HG03575 (cell line): ENCODE data around the gene EPC2.

Source experiments
- ATAC-seq: cut with Tn5 transposase; IDR thresholded peaks from one replicate; pipeline ENCODE4 v1.9.1; 2021; ENCODE audit not compliant: unreplicated experiment, insufficient number of reproducible peaks, low FRiP score; ENCODE audit errors: extremely low read depth

Gene EPC2, protein sequence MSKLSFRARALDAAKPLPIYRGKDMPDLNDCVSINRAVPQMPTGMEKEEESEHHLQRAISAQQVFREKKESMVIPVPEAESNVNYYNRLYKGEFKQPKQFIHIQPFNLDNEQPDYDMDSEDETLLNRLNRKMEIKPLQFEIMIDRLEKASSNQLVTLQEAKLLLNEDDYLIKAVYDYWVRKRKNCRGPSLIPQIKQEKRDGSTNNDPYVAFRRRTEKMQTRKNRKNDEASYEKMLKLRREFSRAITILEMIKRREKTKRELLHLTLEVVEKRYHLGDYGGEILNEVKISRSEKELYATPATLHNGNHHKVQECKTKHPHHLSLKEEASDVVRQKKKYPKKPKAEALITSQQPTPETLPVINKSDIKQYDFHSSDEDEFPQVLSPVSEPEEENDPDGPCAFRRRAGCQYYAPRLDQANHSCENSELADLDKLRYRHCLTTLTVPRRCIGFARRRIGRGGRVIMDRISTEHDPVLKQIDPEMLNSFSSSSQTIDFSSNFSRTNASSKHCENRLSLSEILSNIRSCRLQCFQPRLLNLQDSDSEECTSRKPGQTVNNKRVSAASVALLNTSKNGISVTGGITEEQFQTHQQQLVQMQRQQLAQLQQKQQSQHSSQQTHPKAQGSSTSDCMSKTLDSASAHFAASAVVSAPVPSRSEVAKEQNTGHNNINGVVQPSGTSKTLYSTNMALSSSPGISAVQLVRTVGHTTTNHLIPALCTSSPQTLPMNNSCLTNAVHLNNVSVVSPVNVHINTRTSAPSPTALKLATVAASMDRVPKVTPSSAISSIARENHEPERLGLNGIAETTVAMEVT

DNA sequence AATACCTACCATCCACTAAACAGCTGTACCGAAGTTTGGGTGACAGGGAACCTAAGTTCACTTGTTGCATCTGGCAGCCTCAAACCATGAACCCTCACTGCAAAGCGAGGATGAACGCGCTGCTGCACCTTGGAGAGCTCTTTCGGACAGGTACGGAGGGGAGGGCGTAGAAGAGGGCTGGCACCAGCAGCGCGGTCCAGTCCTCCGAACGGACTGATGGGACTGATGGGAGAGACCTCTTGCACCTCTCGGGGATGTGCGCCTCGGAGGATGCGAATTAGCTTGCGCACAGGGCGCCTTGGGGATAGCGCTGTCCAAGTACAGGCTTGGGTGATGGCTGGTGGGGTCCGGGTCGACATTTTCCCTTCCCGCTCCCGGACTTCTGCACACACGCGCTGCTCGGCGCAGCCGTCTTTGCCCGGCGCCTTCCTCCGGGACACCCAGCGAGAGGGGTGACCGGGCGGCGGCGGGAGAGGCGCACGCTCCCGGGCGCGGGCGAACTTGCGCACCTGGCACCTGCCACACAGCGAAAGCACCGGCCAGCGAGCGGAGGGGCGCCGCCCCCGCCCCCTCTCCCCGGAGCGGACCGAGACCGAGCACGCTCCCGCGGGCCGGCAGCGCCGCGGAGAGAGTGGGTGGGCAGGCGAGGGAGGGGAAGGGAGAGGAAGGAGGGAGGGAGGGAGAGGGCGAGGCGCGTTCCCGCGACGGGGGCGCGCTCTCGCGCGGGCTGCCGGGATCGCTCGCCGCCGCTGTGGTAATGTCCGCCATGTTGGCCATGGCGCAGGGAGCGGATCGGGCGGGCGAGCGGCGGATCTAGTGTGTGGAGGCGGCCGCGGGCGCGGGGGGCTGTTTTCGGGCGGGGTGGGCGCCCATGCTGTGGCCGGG, at the start of gene EPC2:
TSS of gene EPC2 (plus strand) at position 754 of the 885 bp plus-strand sequence. CDS start 267 bp downstream, outside the sequence.
- ATAC-seq = no peak

DNA sequence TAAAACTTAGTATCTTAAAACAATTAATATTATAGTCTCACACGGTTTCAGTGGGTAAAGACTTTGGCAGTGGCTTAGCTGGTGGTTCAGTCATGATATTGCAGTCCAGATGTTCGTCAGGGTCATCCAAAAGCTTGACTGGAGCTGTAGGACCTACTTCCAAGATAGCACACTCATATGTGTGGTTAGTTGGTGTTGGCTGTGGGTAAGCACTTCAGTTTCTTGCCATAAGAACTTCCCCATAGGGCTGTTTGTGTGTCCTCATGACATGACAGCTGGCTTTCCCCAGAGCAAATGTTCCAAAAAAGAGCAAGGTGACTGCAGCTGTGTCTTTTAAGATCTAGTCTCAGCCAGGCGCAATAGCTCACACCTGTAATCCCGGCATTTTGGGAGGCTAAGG, 48.5 kb upstream of the EPC2 start:
- ATAC-seq = no peak

DNA sequence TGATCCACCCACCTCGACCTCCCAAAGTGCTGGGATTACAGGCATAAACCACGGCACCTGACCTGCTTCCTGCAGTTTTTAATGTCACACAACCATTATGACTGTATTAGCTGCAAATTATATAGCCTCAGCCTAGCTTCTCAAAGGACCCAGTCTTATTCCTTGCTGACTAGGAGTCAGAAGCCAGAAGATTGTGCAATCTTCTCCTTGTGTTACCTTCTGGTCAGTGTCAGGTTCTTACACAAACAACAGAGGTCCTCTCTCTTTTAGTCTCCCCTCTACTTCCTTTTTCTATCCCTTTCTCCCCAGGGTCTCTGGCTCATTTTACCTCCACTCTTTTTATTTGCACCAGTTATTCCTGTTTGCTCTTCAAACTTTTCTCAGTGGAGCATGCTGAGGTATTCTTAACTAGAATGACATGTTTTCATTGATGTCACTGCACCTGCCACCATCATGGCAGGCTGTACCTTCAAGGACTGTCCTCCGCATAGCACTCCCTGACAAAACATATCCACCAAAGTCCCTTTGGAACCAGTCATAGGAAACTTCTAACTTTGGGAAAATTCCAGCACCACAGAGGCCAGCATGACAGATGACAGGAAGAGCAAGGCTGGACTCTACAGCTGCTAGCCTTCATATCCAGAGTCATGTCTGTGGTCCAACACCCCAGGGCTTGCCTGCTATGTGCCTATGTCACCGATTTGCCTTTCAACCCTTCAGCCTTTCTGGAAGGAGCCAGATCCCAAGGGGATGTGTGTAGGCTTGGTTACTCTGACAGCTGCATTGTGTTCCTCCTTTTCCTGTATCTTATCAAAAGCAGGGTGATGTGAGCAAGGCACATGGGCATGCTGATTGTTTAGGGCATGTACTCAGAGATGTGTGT, 45.2 kb upstream of the EPC2 start:
- no peak for ATAC-seq

DNA sequence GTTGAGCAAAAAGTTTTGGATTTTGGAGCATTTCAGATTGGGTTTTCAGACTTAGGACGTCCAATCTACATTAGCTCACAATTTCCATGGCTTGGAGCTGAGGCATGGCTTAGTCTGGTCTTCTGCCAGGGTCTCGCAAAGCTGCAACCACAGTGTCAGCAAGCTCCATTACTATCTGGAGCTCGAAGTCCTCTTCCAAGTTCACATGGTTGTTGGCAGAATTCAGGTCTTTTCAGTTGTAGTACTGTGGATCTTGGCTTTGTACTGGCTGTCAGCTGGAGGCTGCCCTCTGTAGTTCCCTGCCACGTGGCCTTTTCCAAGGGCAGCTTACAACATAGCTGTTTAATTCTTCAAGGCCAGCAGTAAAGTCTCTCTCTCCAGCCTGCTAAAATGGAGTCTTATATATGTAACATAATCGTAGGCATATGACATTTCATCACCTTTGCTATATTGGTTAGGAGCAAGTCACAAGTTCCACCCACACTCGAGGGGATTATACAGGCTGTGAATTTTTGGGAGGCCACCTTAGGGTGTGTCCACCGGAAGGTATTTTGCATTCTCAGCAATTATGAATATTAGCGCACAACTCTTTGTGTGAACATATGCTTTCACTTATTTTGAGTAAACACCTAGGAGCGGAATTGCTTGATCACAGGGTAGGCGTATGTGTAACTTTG, 41.5 kb upstream of the EPC2 start:
- ATAC-seq = no peak

DNA sequence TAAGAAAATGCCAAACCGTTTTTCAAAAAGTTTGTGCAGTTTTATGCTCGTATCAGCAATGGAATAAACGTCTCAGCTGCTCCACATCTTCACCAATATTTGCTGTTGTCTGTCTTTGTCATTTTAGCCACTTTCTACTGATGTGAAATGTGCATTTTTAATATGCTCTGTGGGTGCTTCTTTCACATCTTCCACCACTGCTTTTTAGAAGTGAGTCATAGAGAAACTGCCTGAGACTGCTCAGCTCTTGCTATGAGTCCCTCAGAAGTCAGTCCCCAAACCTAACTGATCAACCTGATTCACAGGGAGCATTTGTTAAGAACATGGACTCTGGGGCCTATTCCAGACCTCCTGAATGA, 41.0 kb upstream of the EPC2 start:
- peak; percentile 97 for ATAC-seq

DNA sequence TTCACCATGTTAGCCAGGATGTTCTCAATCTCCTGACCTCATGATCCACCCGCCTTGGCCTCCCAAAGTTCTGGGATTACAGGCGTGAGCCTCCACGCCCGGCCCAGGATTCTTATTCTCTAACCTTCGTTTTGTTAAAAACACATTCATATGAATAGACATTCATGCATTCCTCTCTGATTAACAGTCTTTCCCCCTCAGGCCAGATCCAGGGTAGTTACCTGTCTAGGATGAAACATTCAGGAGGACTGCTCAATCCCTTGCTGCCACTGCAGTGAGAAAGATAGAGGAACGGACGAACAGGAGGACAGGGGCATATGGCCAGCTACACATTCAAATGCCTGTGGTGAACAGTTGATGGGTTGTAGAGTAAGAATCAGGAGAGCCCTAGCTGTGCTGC, 39.6 kb upstream of the EPC2 start:
- ATAC-seq = no peak

DNA sequence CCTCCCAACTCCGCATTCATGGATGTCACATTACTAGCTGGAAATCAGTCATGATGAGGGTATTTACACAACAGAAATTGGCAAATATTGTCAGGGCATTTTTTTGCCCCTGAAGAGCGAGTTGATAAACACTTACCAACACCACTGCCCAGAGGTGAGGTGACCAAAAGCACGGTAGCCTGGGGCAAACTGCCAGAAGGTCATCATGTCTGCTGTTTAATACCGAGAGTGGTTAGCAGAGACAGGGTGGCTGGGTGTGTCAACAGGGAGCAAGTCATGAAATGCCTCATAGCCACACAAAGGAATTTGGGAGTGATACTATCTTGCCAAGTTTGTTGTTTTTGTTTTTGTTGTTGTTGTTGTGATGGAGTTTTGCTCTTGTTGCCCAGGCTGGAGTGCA, 37.0 kb upstream of the EPC2 start:
- ATAC-seq = no peak

DNA sequence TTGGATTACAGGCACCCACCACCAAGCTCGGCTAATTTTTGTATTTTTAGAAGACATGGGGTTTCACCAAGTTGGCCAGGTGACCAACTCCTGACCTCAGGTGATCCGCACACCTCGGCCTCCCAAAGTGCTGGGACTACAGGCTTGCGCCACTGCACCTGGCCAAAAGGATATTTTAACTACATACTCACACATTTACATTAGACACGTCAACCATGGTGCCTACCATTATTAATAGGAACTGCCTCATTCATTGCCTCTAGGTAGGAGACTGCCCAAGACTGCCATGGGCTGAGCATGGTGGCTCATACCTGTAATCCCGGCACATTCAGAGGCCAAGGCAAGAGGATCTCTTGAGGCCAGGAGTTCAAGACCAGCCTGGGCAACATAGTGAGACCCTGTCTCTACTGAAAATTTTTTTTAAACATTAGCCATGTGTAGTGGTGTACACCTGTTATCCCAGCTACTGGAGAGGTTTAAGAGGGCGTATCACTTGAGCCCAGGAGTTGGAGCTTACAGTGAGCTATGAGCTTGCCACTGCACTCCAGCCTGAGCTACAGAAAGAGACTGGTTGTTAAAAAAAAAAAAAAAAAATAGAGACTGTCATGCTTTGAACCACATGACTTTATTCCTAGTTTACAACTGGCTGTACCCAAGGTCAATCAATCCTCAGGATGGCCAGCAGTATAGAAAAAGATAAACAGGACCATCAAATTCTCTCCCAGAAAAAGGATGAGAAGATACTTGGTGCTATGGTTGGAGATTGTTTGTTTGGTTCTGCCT, 31.1 kb upstream of the EPC2 start:
- ATAC-seq = no peak

DNA sequence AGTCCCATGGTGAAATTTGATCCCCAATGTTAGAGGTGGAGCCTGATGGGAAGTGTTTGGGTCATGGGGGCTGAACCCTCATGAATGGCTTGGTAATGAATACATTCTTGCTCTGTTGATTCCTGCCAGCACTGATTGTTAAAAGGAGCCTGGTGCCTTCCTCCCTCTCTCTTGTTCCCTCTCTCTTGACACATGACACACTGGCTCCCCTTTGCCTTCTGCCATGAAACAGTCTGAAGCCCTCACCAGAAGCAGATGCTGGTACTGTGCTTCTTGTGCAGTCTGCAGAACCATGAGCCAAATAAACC, 30.6 kb upstream of the EPC2 start:
- no peak for ATAC-seq

DNA sequence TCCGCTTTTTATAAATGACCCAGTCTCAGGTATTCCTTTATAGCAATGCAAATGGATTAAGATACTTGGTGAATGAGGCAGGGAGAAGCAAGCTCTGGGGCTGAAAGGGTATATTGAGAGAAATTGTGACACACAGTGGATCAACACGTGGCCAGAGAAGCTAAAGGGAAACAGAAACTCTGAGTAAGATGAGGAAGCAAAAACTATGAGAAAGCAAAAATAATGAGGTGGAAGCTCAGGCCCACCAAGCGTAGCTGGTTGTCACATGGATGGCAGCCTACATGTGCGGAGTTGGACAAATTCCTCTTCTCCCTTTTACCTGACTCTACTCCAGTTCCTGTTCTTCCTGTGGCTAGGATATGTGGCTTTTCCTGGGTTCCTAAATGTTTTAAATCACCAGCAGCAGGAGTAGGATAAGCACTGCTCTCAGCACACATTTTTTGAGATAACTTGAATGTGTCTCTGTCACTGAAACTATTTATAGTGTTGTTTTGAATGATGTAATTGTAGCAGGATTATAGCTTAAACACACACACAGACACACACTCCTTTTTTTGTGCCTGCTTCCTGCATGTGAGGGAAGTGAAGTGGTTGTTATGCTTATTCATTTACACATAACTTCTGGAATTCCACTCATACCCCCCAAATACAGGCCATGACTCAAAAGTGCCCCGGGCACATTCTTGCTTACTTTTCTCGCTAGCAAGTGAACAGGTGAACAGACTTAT, 30.1 kb upstream of the EPC2 start:
- ATAC-seq = peak; percentile 85

DNA sequence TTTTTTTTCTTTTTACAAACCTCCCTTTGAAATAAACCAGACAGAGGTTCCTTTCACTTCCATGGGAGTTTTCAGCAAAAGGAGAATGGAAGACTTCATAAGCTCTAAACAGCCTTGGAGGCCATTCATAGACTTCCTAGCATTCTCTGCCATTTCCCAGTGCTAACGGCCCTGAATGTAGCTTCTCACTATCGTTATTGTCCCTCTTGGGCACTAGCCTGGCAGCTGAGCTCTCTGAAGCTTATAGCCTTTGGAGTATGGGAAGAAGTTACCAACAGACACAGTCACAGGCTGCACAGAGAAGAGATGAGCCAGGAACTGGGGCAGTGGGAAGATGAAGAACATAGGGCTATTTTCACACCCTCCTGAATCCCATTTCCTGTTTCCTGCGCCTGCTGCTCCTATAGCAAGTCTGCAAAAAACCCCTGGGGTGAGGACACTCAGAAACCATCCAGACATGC, 29.1 kb upstream of the EPC2 start:
- no peak for ATAC-seq

DNA sequence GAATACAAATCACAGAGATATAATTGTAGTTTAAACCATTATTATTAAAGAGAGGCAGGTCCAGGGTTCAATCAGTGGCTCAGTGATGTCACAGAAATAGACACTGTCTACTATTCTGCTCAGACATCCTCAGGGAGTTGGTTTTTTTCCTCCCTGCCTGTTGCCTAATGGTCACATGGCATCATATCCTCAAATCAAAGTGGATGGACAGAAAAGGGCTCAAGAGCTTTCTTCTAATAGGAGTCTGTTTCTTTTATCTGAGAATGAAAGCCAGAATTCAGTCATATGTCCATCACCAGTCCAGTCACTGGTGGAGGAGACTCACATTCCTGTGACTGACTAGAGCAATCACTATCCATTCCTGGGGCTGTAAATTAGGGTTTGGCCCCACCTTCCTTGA, 27.9 kb upstream of the EPC2 start:
- no peak for ATAC-seq

DNA sequence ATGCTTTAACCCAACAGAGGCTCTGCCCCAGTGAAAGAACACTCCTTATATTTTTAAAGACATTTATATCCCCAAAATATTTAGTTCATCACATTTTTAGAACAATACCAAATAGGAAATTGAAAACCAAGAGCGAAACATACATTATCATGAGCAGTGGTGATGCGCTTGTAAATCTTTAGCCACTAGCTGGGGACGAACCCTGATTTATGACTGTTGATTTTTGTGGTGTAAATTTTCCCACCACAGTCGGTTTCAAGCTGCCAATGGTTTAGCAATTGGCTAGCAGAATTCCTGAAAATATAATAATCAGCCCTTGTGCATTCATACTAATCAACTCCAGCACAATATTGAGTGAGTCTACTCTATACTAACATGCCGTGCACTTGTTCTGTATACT, 27.3 kb upstream of the EPC2 start:
- no peak for ATAC-seq

DNA sequence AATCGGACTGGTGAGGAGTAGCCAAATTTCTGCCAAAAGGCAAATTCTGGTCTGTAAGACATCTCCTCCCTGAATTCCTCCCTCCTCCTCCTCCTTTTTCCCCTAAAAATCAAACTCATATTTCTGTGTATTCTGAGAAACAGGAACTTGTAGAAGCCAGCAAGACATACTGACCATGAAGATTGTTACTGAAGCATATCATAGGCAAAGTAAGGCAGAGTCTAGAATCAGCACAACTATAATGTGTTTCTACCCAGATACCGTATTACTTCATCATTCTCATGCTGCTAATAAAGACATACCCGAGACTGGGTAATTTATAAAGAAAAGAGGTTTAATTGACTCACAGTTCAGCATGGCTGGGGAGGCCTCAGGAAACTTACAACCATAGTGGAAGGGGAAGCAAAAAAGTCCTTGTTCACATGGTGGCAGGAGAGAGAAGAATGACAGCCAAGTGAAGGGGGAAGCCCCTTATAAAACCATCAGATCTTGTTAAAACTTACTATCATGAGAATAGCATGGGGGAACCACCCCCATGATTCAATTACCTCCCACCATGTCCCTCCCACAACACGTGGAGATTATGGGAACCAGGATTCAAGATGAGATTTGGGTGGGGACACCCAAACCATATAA, 24.9 kb upstream of the EPC2 start:
- no peak for ATAC-seq

DNA sequence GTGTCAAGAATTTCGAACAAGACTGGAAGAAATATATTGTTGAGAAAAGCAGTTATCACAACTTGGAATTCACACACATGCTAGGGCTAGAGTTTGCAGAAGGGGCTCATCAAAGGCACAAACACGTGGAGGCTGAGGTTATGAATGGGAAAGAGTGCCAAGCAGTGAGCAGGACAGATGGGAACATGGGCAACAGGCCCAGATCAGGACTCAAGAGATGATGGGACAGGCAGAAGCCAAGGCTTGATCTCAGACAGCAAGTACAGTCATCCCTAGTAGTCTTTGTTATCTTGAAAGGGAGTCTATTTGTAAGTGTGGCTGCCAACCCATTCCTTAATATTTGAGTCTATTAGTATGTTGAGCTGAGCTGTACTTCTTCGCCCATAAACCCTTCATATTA, 22.2 kb upstream of the EPC2 start:
- no peak for ATAC-seq

DNA sequence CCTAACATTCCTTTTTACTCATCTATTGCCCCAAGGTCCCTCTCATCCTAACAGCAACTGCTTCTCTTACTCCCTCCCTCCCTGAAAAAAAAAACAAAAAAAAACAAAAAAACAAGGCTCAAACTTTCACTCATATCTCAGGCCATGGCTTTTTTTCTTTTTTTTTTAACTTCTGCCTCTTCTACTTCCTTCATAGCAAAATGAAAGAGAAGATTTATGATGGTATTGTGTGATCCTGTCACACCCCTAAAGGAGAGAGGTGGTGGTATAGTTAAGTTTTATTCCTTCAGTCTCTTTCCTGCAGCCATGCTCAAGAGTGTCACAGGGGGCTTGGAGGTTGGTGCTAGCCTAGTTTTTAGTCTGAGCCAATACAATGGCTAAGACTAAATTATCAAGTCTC, 21.5 kb upstream of the EPC2 start:
- no peak for ATAC-seq
